Testis (tissue), 2 donors: ENCODE measurements around the gene DHX35.

Experiments
- POLR2A ChIP-seq: fragments of 450-650 bp; IDR thresholded peaks from one replicate; pipeline ENCODE4 v1.6.1; 2017; ENCODE audit warnings: antibody characterized with exemption, mild to moderate bottlenecking, moderate library complexity
- TF ChIP-seq, protein P1 (sequence below), 3 experiments: fragments of 450-650 bp in 2 of 3; fragments of 200-600 bp in 1 of 3; sonication (generic) in 1 of 3; IDR thresholded peaks; one replicate each; pipeline ENCODE4 v1.5.1; 2016 to 2019; ENCODE audit warnings: antibody characterized with exemption in 3 of 3, mild to moderate bottlenecking in 2 of 3, moderate library complexity in 1 of 3

DNA sequence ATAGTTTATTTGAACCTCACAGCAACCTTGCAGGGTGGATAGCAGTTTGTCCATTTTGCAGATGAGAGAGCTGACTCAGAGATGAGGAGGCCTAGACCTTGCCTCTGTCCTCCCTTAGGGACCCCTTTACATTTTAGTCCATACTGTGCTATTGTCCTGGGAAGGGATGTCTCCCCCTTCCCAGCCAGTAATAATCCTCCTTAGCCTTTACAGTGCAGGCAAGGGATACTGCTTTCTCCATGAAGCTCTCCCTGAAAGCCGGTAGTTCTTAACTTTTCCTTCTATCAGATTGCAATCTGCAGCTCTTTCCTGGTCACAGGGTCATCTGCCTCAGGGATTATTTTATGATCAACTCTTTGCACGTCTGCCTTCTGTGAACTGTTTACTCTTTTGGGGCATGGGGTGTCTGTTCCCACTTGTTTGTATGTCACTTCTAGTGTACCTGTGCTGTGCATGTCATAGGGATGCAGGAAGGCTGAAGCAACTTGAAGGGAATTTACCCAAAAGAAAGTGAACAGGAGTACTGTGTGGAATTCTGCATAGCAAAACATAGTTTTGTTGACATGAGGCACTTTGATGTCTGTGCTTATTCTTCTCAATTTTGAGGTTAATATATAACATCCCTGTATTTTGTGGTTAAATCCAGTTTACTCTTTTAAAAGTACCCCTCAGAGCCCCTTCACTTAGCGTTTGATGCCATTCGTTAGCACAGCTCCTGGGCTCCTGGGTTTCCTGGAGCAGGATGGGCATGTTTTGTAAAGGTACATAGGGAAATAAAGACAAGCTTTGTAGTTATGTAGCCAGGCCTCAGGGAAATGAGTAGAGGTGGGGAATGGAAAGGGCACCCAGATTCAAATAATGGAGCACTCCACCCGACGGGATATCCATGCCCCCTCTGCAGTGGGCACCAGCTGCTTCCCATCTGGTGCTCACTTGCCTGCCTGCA, 38.1 kb downstream of the DHX35 start:
- TF ChIP-seq, protein P1, sequence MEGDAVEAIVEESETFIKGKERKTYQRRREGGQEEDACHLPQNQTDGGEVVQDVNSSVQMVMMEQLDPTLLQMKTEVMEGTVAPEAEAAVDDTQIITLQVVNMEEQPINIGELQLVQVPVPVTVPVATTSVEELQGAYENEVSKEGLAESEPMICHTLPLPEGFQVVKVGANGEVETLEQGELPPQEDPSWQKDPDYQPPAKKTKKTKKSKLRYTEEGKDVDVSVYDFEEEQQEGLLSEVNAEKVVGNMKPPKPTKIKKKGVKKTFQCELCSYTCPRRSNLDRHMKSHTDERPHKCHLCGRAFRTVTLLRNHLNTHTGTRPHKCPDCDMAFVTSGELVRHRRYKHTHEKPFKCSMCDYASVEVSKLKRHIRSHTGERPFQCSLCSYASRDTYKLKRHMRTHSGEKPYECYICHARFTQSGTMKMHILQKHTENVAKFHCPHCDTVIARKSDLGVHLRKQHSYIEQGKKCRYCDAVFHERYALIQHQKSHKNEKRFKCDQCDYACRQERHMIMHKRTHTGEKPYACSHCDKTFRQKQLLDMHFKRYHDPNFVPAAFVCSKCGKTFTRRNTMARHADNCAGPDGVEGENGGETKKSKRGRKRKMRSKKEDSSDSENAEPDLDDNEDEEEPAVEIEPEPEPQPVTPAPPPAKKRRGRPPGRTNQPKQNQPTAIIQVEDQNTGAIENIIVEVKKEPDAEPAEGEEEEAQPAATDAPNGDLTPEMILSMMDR (IDR thresholded peaks at IDR 0.05): no peak
- no peak for TF ChIP-seq POLR2A
